Lower leg skin (tissue), 3 donors: ENCODE data around the gene FBXO46.

Experiments
- CTCF ChIP-seq, 3 donors: fragments of 450-650 bp; IDR thresholded peaks; one replicate each; pipeline ENCODE4 v1.5.1; 2016; ENCODE audit warnings: antibody characterized with exemption in 3 of 3, mild to moderate bottlenecking in 3 of 3, moderate library complexity in 2 of 3
- POLR2A ChIP-seq, 2 donors: fragments of 450-650 bp; IDR thresholded peaks; one replicate each; pipeline ENCODE4 v1.6.1; 2016 to 2017; ENCODE audit warnings: antibody characterized with exemption in 2 of 2, mild to moderate bottlenecking in 1 of 2, moderate library complexity in 1 of 2

- TF ChIP-seq CTCF (IDR thresholded peaks at IDR 0.05) (no peak), POLR2A (IDR thresholded peaks at IDR 0.05) (no peak)
Observed at GRCh38 chr19:45664575-45664974, 66.1 kb downstream of the FBXO46 start.
